K562 (cell line): ENCODE data around the gene AQP2. TPM values are rescaled to one million over a fixed set of nuclear protein-coding genes. Genes with fewer than 3 reads are reported as not detected.

Experiments
- E2F1 ChIP-seq: sonication (generic); formaldehyde crosslinking; IDR thresholded peaks from 2 replicates; pipeline ENCODE4 v1.8.1; 2023; ENCODE audit warnings: mild to moderate bottlenecking, missing genetic modification reagents, moderate library complexity
- GMEB1 ChIP-seq: fragments of 250-450 bp; sonication (Bioruptor Pico); IDR thresholded peaks from 2 replicates; pipeline ENCODE4 v1.4.0; 2020; ENCODE audit warnings: mild to moderate bottlenecking
- HDAC3 ChIP-seq: fragments of 450-650 bp; IDR thresholded peaks from 2 replicates; pipeline ENCODE4 v1.6.1; 2018; ENCODE audit warnings: borderline replicate concordance, mild to moderate bottlenecking, moderate library complexity; ENCODE audit not compliant: partially characterized antibody
- HDAC6 ChIP-seq: IDR thresholded peaks from 2 replicates; pipeline ENCODE4 v1.6.1; 2012; ENCODE audit warnings: low read depth, mild to moderate bottlenecking, control low read depth, inconsistent platforms, low read length, moderate library complexity
- MGA ChIP-seq: fragments of 450-650 bp; IDR thresholded peaks from 2 replicates; pipeline ENCODE4 v1.6.1; 2016; ENCODE audit warnings: mild to moderate bottlenecking, moderate library complexity
- NR0B1 ChIP-seq: fragments of 450-650 bp; IDR thresholded peaks from one replicate; pipeline ENCODE4 v1.6.1; 2018; ENCODE audit warnings: mild to moderate bottlenecking, moderate library complexity; ENCODE audit not compliant: partially characterized antibody
- NUFIP1 ChIP-seq: fragments of 450-650 bp; IDR thresholded peaks from 2 replicates; pipeline ENCODE4 v1.6.1; 2018; ENCODE audit not compliant: partially characterized antibody
- RBM34 ChIP-seq: fragments of 200-400 bp; formaldehyde crosslinking; IDR thresholded peaks from 2 replicates; pipeline ENCODE4 v1.6.1; 2018; ENCODE audit warnings: low read length, borderline replicate concordance; ENCODE audit not compliant: insufficient read depth
- ZNF23 ChIP-seq: fragments of 250-450 bp; sonication (Bioruptor Pico); IDR thresholded peaks from 2 replicates; pipeline ENCODE4 v1.4.0; 2020; ENCODE audit warnings: mild to moderate bottlenecking
- polyA plus RNA-seq, 8 experiments: library from polyadenylated mRNA; depleted of rRNA in 4 of 8; stranded (reverse) in 5 of 8; unstranded in 3 of 8; fragments of >200 nt; fragmentation: Nextera tagmentation in 2 of 8; fragmentation: Illumina TruSeq in 1 of 8; extraction: Ambion mirVana in 2 of 8; extraction: Trizol in 1 of 8; gene quantifications; 2 replicates each; pipeline versions ENCODE4 v1.2.1 to v1.2.3, GENCODE V29; 2011 to 2014; ENCODE audit warnings: inconsistent platforms in 1 of 8, missing spikeins in 1 of 8
- total RNA-seq, 7 experiments: library from RNA; depleted of rRNA in 6 of 7; stranded (reverse); fragments of >200 nt in 6 of 7; fragmentation: Illumina TruSeq in 2 of 7; extraction: Trizol in 2 of 7; gene quantifications; 2 replicates each; pipeline versions ENCODE4 v1.2.1 to v1.2.3, GENCODE V29; 2011 to 2021; ENCODE audit warnings: low replicate concordance in 1 of 7

Gene AQP2
- total and polyA plus RNA-seq, 9 of the 15 experiments (the other 6 are each of a cell fraction or from before 2014, with no cell fraction given), result not detected

GRCh38 chr12:49945394-49946080 lies 5.0 kb upstream of the AQP2 start (continued):
- TF ChIP-seq MGA, result peak; percentile 69
- no peak for TF ChIP-seq NR0B1
- no peak for TF ChIP-seq RBM34
- no peak for TF ChIP-seq HDAC3
- no peak for TF ChIP-seq E2F1 (CRISPR knock-in tag)
- no peak for TF ChIP-seq GMEB1 (CRISPR knock-in tag)
- no peak for TF ChIP-seq NUFIP1
- no peak for TF ChIP-seq ZNF23 (CRISPR knock-in tag)
- no peak for TF ChIP-seq HDAC6
